ENCODE measurements around the gene COLEC12. TPM values are rescaled to one million over a fixed set of nuclear protein-coding genes. Genes with fewer than 3 reads are reported as not detected.

The COLEC12 gene
- total RNA-seq, 1 experiment from 2014 or later: not detected

DNA sequence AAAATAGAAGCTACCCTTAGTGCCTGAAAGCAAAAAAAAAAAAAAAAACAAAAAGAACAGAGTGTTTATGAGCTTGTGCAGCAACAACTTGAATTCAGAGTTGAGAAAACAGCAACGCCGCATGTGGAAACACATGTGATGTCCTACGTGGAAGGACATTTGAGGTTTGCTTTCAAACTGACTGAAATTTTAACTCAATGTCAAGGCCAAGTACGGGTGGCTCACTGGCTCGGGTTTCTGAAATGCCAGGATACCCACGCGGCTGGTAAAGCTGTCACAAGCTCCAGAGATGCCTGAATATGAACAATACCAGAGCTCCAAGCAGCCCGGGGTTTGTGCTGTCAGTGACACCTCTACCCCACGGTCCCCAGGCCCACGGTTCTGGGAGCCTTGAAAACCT is 160.5 kb downstream of the COLEC12 start:
- H3K4me1 Mint-ChIP-seq (ENCODE audit: low read depth, unreplicated experiment): no peaks in the 10 kb centered on the region
- intact Hi-C loops (cut with micrococcal nuclease; ENCODE audit: unreplicated experiment): no loop called here
- CTCF ChIA-PET: interaction anchor here (0.7 kb wide), 1 partner anchor 14 kb away, joined by 5 read pairs; no protein-coding TSS in a partner anchor
- no TSS peak for BruUV-seq (replicated peaks)
- peaks cover 3% of the 10 kb centered on the region for H3K9me3 Mint-ChIP-seq (ENCODE audit: low read depth, unreplicated experiment)
- peaks cover 86% of the 10 kb centered on the region for H3K27me3 Mint-ChIP-seq (ENCODE audit: unreplicated experiment)
- H3K36me3 Mint-ChIP-seq (ENCODE audit: insufficient read depth, unreplicated experiment): no peaks in the 10 kb centered on the region
- H3K27ac Mint-ChIP-seq (ENCODE audit: unreplicated experiment): no peak overlapping the region
- DNase-seq: no peak
- H3K4me3 Mint-ChIP-seq (ENCODE audit: low read depth, unreplicated experiment): no peak overlapping the region
- TF ChIP-seq, protein P1, sequence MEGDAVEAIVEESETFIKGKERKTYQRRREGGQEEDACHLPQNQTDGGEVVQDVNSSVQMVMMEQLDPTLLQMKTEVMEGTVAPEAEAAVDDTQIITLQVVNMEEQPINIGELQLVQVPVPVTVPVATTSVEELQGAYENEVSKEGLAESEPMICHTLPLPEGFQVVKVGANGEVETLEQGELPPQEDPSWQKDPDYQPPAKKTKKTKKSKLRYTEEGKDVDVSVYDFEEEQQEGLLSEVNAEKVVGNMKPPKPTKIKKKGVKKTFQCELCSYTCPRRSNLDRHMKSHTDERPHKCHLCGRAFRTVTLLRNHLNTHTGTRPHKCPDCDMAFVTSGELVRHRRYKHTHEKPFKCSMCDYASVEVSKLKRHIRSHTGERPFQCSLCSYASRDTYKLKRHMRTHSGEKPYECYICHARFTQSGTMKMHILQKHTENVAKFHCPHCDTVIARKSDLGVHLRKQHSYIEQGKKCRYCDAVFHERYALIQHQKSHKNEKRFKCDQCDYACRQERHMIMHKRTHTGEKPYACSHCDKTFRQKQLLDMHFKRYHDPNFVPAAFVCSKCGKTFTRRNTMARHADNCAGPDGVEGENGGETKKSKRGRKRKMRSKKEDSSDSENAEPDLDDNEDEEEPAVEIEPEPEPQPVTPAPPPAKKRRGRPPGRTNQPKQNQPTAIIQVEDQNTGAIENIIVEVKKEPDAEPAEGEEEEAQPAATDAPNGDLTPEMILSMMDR (IDR thresholded peaks at IDR 0.05; ENCODE audit: unreplicated experiment): no peak

DNA sequence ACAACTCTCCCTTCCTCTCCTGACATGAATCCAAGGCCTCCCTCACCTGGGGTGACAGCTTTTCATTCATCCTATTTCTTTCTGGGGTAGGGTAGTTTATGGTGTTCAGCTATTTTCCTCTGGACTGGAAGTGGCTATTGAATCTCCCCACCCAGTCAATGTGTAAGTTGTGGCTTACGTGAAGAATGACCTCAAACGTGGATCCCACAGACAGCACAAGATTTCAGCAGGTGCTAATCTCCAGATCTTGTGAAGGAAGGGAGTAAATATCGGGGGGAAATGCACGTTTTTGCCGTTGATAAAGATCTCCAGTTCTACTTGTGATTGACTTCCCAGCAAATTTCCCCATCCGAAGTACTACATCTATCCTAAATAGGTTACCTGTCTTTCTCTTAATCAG is 161.3 kb downstream of the COLEC12 start:
- no peak overlapping the region for H3K4me3 Mint-ChIP-seq (ENCODE audit: low read depth, unreplicated experiment)
- H3K36me3 Mint-ChIP-seq (ENCODE audit: insufficient read depth, unreplicated experiment): no peaks in the 10 kb centered on the region
- no TSS peak for BruUV-seq (replicated peaks)
- no peak for DNase-seq
- intact Hi-C loops (cut with micrococcal nuclease; ENCODE audit: unreplicated experiment): no loop called here
- TF ChIP-seq, protein P1 (IDR thresholded peaks at IDR 0.05; ENCODE audit: unreplicated experiment): no peak
- H3K4me1 Mint-ChIP-seq (ENCODE audit: low read depth, unreplicated experiment): no peaks in the 10 kb centered on the region
- CTCF ChIA-PET: interaction anchor here (0.7 kb wide), 1 partner anchor 15 kb away, joined by 5 read pairs; no protein-coding TSS in a partner anchor
- no peak overlapping the region for H3K27ac Mint-ChIP-seq (ENCODE audit: unreplicated experiment)
- H3K27me3 Mint-ChIP-seq (ENCODE audit: unreplicated experiment): peaks cover 78% of the 10 kb centered on the region
- peaks cover 3% of the 10 kb centered on the region for H3K9me3 Mint-ChIP-seq (ENCODE audit: low read depth, unreplicated experiment)

DNA sequence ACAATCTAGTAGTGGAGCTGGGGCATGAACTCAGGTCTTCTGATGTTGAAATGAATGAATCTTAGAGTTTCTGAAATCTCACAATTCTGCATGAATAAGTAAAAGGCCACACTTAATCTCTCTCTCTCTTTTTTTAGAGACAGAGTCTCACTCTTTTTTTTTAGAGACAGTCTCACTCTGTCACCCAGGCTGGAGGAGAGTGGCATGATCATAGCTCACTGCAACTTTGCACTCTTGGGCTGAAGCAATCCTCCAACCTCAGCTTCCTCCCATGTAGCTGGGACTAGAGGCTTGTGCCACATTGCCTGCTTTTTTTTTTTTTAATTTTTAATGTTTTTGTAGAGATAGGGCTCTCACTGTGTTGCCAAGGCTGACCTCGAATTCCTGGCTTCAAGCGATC is 163.8 kb downstream of the COLEC12 start:
- CTCF ChIA-PET: no interaction called here
- Mint-ChIP-seq H3K36me3 (ENCODE audit: insufficient read depth, unreplicated experiment) (no peaks in the 10 kb centered on the region), H3K27me3 (ENCODE audit: unreplicated experiment) (peaks cover 75% of the 10 kb centered on the region), H3K4me1 (ENCODE audit: low read depth, unreplicated experiment) (no peaks in the 10 kb centered on the region), H3K4me3 (ENCODE audit: low read depth, unreplicated experiment) (no peak overlapping the region), H3K9me3 (ENCODE audit: low read depth, unreplicated experiment) (peaks cover 3% of the 10 kb centered on the region), H3K27ac (ENCODE audit: unreplicated experiment) (no peak overlapping the region)
- no peak for DNase-seq
- no TSS peak for BruUV-seq (replicated peaks)
- intact Hi-C loops (cut with micrococcal nuclease; ENCODE audit: unreplicated experiment): no loop called here
- TF ChIP-seq, protein P1 (IDR thresholded peaks at IDR 0.05; ENCODE audit: unreplicated experiment): no peak

DNA sequence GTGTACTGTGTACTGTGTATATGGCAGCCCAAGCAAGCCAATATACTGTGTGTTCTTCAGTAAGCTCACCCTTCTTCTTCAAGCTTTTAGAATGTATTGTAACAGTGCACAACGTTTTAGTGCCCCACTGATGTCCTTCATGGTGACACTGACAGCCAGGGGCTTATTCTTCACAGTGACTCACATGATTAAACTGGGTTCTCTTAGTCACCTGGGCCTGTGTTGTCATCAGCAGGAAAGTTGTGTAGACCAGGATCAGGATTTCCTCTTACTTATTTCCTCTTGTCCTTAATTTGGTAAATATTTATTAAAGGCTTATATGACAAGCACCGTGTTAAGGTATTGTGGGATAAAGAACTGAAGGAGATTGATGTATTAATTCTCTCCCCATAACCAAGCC is 164.8 kb downstream of the COLEC12 start:
- intact Hi-C loops (cut with micrococcal nuclease; ENCODE audit: unreplicated experiment): no loop called here
- Mint-ChIP-seq H3K36me3 (ENCODE audit: insufficient read depth, unreplicated experiment) (no peaks in the 10 kb centered on the region), H3K4me3 (ENCODE audit: low read depth, unreplicated experiment) (no peak overlapping the region), H3K27me3 (ENCODE audit: unreplicated experiment) (peaks cover 75% of the 10 kb centered on the region), H3K27ac (ENCODE audit: unreplicated experiment) (no peak overlapping the region), H3K9me3 (ENCODE audit: low read depth, unreplicated experiment) (peaks cover 3% of the 10 kb centered on the region), H3K4me1 (ENCODE audit: low read depth, unreplicated experiment) (no peaks in the 10 kb centered on the region)
- no TSS peak for BruUV-seq (replicated peaks)
- no peak for DNase-seq
- TF ChIP-seq, protein P1 (IDR thresholded peaks at IDR 0.05; ENCODE audit: unreplicated experiment): no peak
- CTCF ChIA-PET: no interaction called here

Measured in Calu3 (cell line).